GM19324 (cell line): ENCODE measurements around the gene APBB1IP.
"Not testable (repeated sequence)": the region's sequence is repeated elsewhere in the genome, so short reads cannot be mapped to it uniquely, and the experiment has no call there.

ENCODE experiments used
- ATAC-seq: cut with Tn5 transposase; IDR thresholded peaks from one replicate; pipeline ENCODE4 v1.9.1; 2021; ENCODE audit warnings: mild to moderate bottlenecking, moderate library complexity; ENCODE audit not compliant: unreplicated experiment, low FRiP score

The APBB1IP gene

GRCh38 chr10:26550774-26551526 is 112.8 kb downstream of the APBB1IP start:
- ATAC-seq, result no peak

GRCh38 chr10:26554246-26554645 is 116.1 kb downstream of the APBB1IP start:
- ATAC-seq, result no peak

GRCh38 chr10:26555719-26556368 is 117.7 kb downstream of the APBB1IP start:
- no peak for ATAC-seq

GRCh38 chr10:26556748-26557640 is 118.9 kb downstream of the APBB1IP start:
- ATAC-seq, result no peak

- no peak for ATAC-seq
Observed at GRCh38 chr10:26557641-26558014, 119.5 kb downstream of the APBB1IP start.

GRCh38 chr10:26566525-26567350 is 128.6 kb downstream of the APBB1IP start:
- ATAC-seq, result no peak

- no peak for ATAC-seq
Observed at GRCh38 chr10:26567351-26567721, 129.2 kb downstream of the APBB1IP start.

- ATAC-seq, result no peak
Observed at GRCh38 chr10:26571655-26572054, 133.5 kb downstream of the APBB1IP start.

- no peak for ATAC-seq
Observed at GRCh38 chr10:26573674-26574073, 135.5 kb downstream of the APBB1IP start.

- no peak for ATAC-seq
Observed at GRCh38 chr10:26574783-26575182, 136.6 kb downstream of the APBB1IP start.

- ATAC-seq, result not testable (repeated sequence)
Observed at GRCh38 chr10:26578371-26578770, 140.2 kb downstream of the APBB1IP start.

- no peak for ATAC-seq
Observed at GRCh38 chr10:26579256-26580063, 141.3 kb downstream of the APBB1IP start.

- no peak for ATAC-seq
Observed at GRCh38 chr10:26586211-26586610, 148.1 kb downstream of the APBB1IP start.

GRCh38 chr10:26588611-26589010 is 150.5 kb downstream of the APBB1IP start:
- no peak for ATAC-seq

- not testable (repeated sequence) for ATAC-seq
Observed at GRCh38 chr10:26589813-26590212, 151.7 kb downstream of the APBB1IP start.

- ATAC-seq, result no peak
Observed at GRCh38 chr10:26593896-26594295, 155.8 kb downstream of the APBB1IP start.

GRCh38 chr10:26603283-26603682 is 165.1 kb downstream of the APBB1IP start:
- not testable (repeated sequence) for ATAC-seq

- not testable (repeated sequence) for ATAC-seq
Observed at GRCh38 chr10:26604320-26605093, 166.4 kb downstream of the APBB1IP start.
